ENCODE measurements around the gene TNNI3K.
"Not testable (repeated sequence)": the region's sequence is repeated elsewhere in the genome, so short reads cannot be mapped to it uniquely, and the experiment has no call there.

Gene TNNI3K

GRCh38 chr1:74245168-74245772 lies 10.1 kb downstream of the TNNI3K start:
- TF ChIP-seq EZH2phosphoT487 (IDR thresholded peaks at IDR 0.05; ENCODE audit: borderline replicate concordance, low read length), result no peak
- no peak for TF ChIP-seq CTCF (IDR thresholded peaks at IDR 0.05; ENCODE audit: low read depth, low read length, poor library complexity, severe bottlenecking)
- H3K9me2 ChIP-seq (replicated peaks; ENCODE audit: control insufficient read depth, low read length), result no peaks in the 10 kb centered on the region
- H3F3A ChIP-seq (ENCODE audit: control insufficient read depth, insufficient read depth), result no peaks in the 10 kb centered on the region
- H3K4me1 ChIP-seq (ENCODE audit: control insufficient read depth, low read length), result no peaks in the 10 kb centered on the region
- H3K79me2 ChIP-seq (ENCODE audit: control insufficient read depth, low read length), result no peaks in the 10 kb centered on the region
- no peak overlapping the region for H3K27ac ChIP-seq (ENCODE audit: low read depth, low read length)
- no peaks in the 10 kb centered on the region for H3K27me3 ChIP-seq (ENCODE audit: control insufficient read depth, low read length)
- no peaks in the 10 kb centered on the region for H4K20me1 ChIP-seq (ENCODE audit: control insufficient read depth, insufficient read depth, low read depth, low read length)
- no peaks in the 10 kb centered on the region for H3K9me3 ChIP-seq (ENCODE audit: control insufficient read depth, insufficient read depth, low read length)
- H3K36me3 ChIP-seq (ENCODE audit: control insufficient read depth, low read length), result no peaks in the 10 kb centered on the region
- H3K4me3 ChIP-seq (ENCODE audit: low read length), result no peak overlapping the region
- no peak overlapping the region for H3K4me2 ChIP-seq (ENCODE audit: low read length)

- H3K27ac ChIP-seq (ENCODE audit: low read depth, low read length), result no peak overlapping the region
- TF ChIP-seq EZH2phosphoT487 (IDR thresholded peaks at IDR 0.05; ENCODE audit: borderline replicate concordance, low read length) (no peak), CTCF (IDR thresholded peaks at IDR 0.05; ENCODE audit: low read depth, low read length, poor library complexity, severe bottlenecking) (no peak)
- no peaks in the 10 kb centered on the region for H3K27me3 ChIP-seq (ENCODE audit: control insufficient read depth, low read length)
- H3K9me2 ChIP-seq (replicated peaks; ENCODE audit: control insufficient read depth, low read length), result no peaks in the 10 kb centered on the region
- H3K9me3 ChIP-seq (ENCODE audit: control insufficient read depth, insufficient read depth, low read length), result no peaks in the 10 kb centered on the region
- H3K79me2 ChIP-seq (ENCODE audit: control insufficient read depth, low read length), result no peaks in the 10 kb centered on the region
- H3K4me3 ChIP-seq (ENCODE audit: low read length), result no peak overlapping the region
- H3K4me2 ChIP-seq (ENCODE audit: low read length), result no peak overlapping the region
- no peaks in the 10 kb centered on the region for H4K20me1 ChIP-seq (ENCODE audit: control insufficient read depth, insufficient read depth, low read depth, low read length)
- no peaks in the 10 kb centered on the region for H3K4me1 ChIP-seq (ENCODE audit: control insufficient read depth, low read length)
- no peaks in the 10 kb centered on the region for H3K36me3 ChIP-seq (ENCODE audit: control insufficient read depth, low read length)
- no peaks in the 10 kb centered on the region for H3F3A ChIP-seq (ENCODE audit: control insufficient read depth, insufficient read depth)
These were observed 11.1 kb downstream of the TNNI3K start for GRCh38 chr1:74246315-74246714.

GRCh38 chr1:74247881-74248528 lies 12.8 kb downstream of the TNNI3K start:
- no peaks in the 10 kb centered on the region for H3K4me1 ChIP-seq (ENCODE audit: control insufficient read depth, low read length)
- no peaks in the 10 kb centered on the region for H4K20me1 ChIP-seq (ENCODE audit: control insufficient read depth, insufficient read depth, low read depth, low read length)
- H3K4me3 ChIP-seq (ENCODE audit: low read length), result no peak overlapping the region
- no peaks in the 10 kb centered on the region for H3K27me3 ChIP-seq (ENCODE audit: control insufficient read depth, low read length)
- H3K4me2 ChIP-seq (ENCODE audit: low read length), result no peak overlapping the region
- H3F3A ChIP-seq (ENCODE audit: control insufficient read depth, insufficient read depth), result no peaks in the 10 kb centered on the region
- H3K36me3 ChIP-seq (ENCODE audit: control insufficient read depth, low read length), result no peaks in the 10 kb centered on the region
- no peaks in the 10 kb centered on the region for H3K9me3 ChIP-seq (ENCODE audit: control insufficient read depth, insufficient read depth, low read length)
- H3K79me2 ChIP-seq (ENCODE audit: control insufficient read depth, low read length), result no peaks in the 10 kb centered on the region
- H3K9me2 ChIP-seq (replicated peaks; ENCODE audit: control insufficient read depth, low read length), result no peaks in the 10 kb centered on the region
- TF ChIP-seq EZH2phosphoT487 (IDR thresholded peaks at IDR 0.05; ENCODE audit: borderline replicate concordance, low read length), result no peak
- no peak for TF ChIP-seq CTCF (IDR thresholded peaks at IDR 0.05; ENCODE audit: low read depth, low read length, poor library complexity, severe bottlenecking)
- H3K27ac ChIP-seq (ENCODE audit: low read depth, low read length), result no peak overlapping the region

- H3K36me3 ChIP-seq (ENCODE audit: control insufficient read depth, low read length); H3K27ac ChIP-seq (ENCODE audit: low read depth, low read length); H3K79me2 ChIP-seq (ENCODE audit: control insufficient read depth, low read length); H3F3A ChIP-seq (ENCODE audit: control insufficient read depth, insufficient read depth); H3K4me1 ChIP-seq (ENCODE audit: control insufficient read depth, low read length); H3K4me2 ChIP-seq (ENCODE audit: low read length); H3K9me2 ChIP-seq (replicated peaks; ENCODE audit: control insufficient read depth, low read length); H4K20me1 ChIP-seq (ENCODE audit: control insufficient read depth, insufficient read depth, low read depth, low read length); H3K4me3 ChIP-seq (ENCODE audit: low read length); H3K27me3 ChIP-seq (ENCODE audit: control insufficient read depth, low read length); H3K9me3 ChIP-seq (ENCODE audit: control insufficient read depth, insufficient read depth, low read length): not testable (repeated sequence)
These were observed 18.1 kb downstream of the TNNI3K start for GRCh38 chr1:74253243-74253824.

All from DOHH2 (cell line).